Prostate gland (tissue), 2 donors: Measurements from ENCODE around the gene SASH1.

ENCODE experiments used
- CTCF ChIP-seq, 4 experiments: fragments of 200-600 bp in 2 of 4; fragments of 450-650 bp in 2 of 4; sonication (generic) in 2 of 4; IDR thresholded peaks; 1 replicate in 3 of 4; 2 replicates in 1 of 4; pipeline ENCODE4 v1.5.1; 2016 to 2019; ENCODE audit warnings: antibody characterized with exemption in 4 of 4, mild to moderate bottlenecking in 2 of 4, moderate library complexity in 2 of 4
- POLR2A ChIP-seq: fragments of 450-650 bp; IDR thresholded peaks from one replicate; pipeline ENCODE4 v1.6.1; 2016; ENCODE audit warnings: antibody characterized with exemption, mild to moderate bottlenecking
- POLR2AphosphoS5 ChIP-seq: sonication (generic); formaldehyde crosslinking; IDR thresholded peaks from one replicate; pipeline ENCODE4 v1.6.1; 2017; ENCODE audit warnings: antibody characterized with exemption

- TF ChIP-seq CTCF (IDR thresholded peaks at IDR 0.05) (no peak), POLR2AphosphoS5 (no peak), POLR2A (no peak)
Observed at GRCh38 chr6:148401571-148401970, 58.9 kb downstream of the SASH1 start.
